ENCODE measurements around the gene TRPM2.
A peak's percentile ranks its signal among the peaks of the same experiment; 100 is the strongest.

Gene TRPM2

GRCh38 chr21:44432841-44433790, 79.7 kb downstream of the TRPM2 start:
- DNase-seq, result no peak

- DNase-seq, result no peak
These were observed 80.6 kb downstream of the TRPM2 start for GRCh38 chr21:44433791-44434567.

GRCh38 chr21:44434568-44434925, 81.1 kb downstream of the TRPM2 start:
- no peak for DNase-seq

GRCh38 chr21:44434936-44435635, 81.7 kb downstream of the TRPM2 start:
- DNase-seq, result no peak

GRCh38 chr21:44436111-44436611, 82.7 kb downstream of the TRPM2 start:
- no peak for DNase-seq

- no peak for DNase-seq
These were observed 83.5 kb downstream of the TRPM2 start for GRCh38 chr21:44436958-44437357.

- no peak for DNase-seq
These were observed 83.9 kb downstream of the TRPM2 start for GRCh38 chr21:44437371-44437695.

- no peak for DNase-seq
These were observed 84.4 kb downstream of the TRPM2 start for GRCh38 chr21:44437696-44438431.

GRCh38 chr21:44438531-44439210, 85.2 kb downstream of the TRPM2 start:
- DNase-seq, result no peak

- DNase-seq, result no peak
These were observed 85.8 kb downstream of the TRPM2 start for GRCh38 chr21:44439211-44439600.

GRCh38 chr21:44440241-44441040, 87.0 kb downstream of the TRPM2 start:
- no peak for DNase-seq

- no peak for DNase-seq
These were observed 87.6 kb downstream of the TRPM2 start for GRCh38 chr21:44441041-44441400.

- no peak for DNase-seq
These were observed 88.3 kb downstream of the TRPM2 start for GRCh38 chr21:44441581-44442265.

- DNase-seq, result no peak
These were observed 89.1 kb downstream of the TRPM2 start for GRCh38 chr21:44442266-44443125.

GRCh38 chr21:44443291-44443890, 90.0 kb downstream of the TRPM2 start:
- DNase-seq, result no peak

GRCh38 chr21:44443891-44444285, 90.5 kb downstream of the TRPM2 start:
- DNase-seq, result no peak

- peak; percentile 56 for DNase-seq
These were observed 91.0 kb downstream of the TRPM2 start for GRCh38 chr21:44444286-44444931.

- DNase-seq, result no peak
These were observed 91.9 kb downstream of the TRPM2 start for GRCh38 chr21:44445145-44445812.
